Kidney tubule cell (primary cell): Measurements from ENCODE around the gene CRTC2.
"Not testable (repeated sequence)": the region's sequence is repeated elsewhere in the genome, so short reads cannot be mapped to it uniquely, and the experiment has no call there.

Experiments used
- DNase-seq: peaks from one replicate; pipeline ENCODE4 v3.0.0-alpha.2; 2018; ENCODE audit warnings: low spot score

Gene CRTC2

DNA sequence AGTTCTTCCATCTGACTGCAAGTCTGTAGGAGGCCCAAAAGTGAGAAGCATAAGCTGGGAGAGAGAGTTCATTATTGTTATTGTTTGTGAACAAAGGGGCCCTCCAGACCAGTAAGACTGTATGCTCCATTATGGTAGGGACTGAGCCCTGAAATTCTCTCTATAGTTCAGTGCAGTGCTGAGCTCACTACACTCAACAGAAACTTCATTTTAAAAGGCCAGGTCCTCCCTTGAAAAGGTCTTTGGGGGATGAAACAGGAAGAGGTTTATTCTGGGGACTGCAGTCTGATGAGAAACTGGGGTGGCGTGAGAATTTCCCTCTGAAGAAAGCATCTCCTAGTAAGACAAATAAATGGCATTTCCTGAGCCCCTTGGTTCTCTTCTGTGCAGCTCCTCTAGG, 30.2 kb downstream of the CRTC2 start:
- no peak for DNase-seq

GRCh38 chr1:153926405-153926804, 32.0 kb downstream of the CRTC2 start:
- no peak for DNase-seq

DNA sequence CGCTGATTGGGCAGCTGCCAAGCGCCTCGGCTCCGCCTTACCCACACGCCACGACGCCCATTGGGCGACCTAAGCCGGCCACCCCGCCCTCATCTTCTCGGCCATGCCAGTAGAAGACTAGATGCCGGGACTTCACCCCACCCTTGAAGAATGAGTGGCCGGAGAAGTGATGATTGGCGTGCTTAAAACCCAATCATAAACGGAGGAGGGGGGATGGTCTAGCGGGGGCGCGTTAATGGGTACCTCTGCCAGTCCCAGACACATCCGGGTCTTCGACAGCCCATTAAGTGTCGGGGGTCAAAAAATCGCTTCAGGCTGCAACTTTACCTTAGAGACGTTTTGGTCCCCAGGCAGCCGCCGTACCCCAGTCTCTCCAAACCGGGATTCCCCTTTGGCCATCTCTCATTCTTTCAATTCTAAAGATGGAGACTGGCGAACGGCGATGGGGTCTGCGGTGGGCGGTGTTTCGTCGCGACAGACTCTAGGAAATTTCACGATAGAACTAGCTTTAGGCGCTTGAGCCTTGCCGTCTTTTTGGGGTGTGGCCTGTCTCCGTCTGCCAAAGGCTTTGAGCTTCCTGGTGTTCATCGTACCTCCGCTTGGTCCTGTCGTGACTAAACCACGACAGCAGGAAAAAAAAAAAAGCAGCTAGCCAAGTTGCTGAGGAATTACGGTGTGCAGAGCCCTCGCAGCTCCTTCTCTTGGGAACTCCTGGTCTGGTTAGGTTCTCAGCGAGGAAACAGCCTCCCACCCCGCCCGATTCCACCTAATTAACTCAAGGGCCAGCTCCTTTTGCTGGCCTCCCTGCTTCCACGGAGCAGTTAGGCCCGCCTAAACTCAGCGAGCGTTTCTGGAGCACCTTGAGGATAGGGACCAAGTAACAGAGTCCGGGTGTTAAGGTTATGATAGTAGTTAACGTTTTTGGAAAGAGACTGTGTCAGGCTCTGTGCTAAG, 35.2 kb downstream of the CRTC2 start, which contains the start of gene GATAD2B:
Gene GATAD2B (minus strand): TSS at position 1 of the 954 bp plus-strand sequence. CDS start 94,625 bp downstream, outside the sequence.
- DNase-seq = peak; percentile 100

- peak; percentile 13 for DNase-seq
Observed at GRCh38 chr1:153922076-153922971, 36.1 kb downstream of the CRTC2 start.

DNA sequence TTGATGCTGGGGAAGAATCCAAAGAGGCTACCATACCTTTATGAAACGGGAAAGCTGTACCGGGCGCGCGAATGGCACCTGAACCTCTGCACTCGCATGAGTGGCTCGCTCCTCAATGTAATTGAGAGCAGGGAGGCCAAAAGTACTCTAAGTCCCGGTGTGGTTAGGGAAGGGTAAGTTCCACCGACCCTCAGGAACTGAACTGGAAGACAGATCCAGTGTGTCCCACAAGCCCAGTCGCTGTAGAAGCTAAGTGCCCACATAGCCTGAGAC, 36.7 kb downstream of the CRTC2 start:
- DNase-seq = peak; percentile 22

GRCh38 chr1:153921080-153921802, 37.2 kb downstream of the CRTC2 start:
- no peak for DNase-seq

- DNase-seq = peak; percentile 34
Observed at GRCh38 chr1:153919876-153920852, 38.2 kb downstream of the CRTC2 start.

- no peak for DNase-seq
Observed at GRCh38 chr1:153916297-153916696, 42.1 kb downstream of the CRTC2 start.

DNA sequence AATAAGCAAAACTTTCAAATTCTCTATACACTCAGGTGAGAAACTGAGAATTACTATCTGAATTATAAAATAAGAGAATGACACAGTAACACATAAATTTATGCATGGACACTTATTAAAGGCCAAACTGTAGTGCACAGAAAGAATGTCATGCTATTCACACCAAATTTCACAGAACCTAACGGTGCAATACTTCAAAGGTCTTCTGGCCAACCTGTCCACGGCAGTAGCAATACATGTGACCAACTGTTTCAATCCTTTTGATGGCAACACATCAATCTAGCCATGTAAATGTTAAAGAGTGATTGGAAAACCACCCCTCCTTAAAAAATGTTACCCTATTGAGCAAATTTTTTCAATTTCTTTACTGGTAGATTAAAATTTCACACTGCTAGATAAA, 46.1 kb downstream of the CRTC2 start:
- no peak for DNase-seq

- DNase-seq = not testable (repeated sequence)
Observed at GRCh38 chr1:153910560-153910959, 47.9 kb downstream of the CRTC2 start.

DNA sequence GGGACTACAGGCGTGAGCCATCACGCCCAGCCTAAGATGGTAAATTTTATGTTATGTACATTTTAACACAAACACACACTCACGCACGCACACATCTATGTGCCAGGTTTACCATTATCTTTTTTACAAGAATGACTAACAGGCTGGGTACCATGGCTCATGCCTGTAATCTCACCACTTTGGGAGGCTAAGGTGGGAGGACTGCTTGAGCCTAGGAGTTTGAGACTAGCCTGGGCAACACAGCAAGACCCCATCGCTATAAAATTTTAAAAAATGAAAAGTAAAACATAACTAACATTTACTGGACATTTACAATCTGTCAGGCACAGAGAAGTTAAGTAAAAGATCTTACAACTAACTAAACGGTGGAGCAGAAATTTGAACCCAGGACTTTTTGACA, 50.3 kb downstream of the CRTC2 start:
- no peak for DNase-seq

DNA sequence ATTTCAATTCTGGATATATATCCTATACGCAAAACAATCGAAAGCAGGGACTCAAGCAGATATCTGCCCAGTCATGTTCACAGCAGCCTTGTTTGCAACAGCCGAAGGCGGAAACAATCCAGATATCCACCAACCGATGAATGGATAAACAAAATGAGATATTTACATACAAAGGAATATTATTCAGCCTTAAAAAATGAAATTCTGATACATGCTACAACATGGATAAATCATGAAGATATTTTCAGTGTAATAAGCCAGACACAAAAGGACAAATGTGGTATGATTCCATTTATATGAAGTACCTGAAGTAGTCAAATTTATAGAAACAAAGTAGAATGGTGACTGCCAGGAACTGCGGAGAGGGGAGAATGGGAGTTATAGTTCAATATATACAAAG, 51.3 kb downstream of the CRTC2 start:
- DNase-seq = no peak

GRCh38 chr1:153906396-153906795, 52.0 kb downstream of the CRTC2 start:
- no peak for DNase-seq

DNA sequence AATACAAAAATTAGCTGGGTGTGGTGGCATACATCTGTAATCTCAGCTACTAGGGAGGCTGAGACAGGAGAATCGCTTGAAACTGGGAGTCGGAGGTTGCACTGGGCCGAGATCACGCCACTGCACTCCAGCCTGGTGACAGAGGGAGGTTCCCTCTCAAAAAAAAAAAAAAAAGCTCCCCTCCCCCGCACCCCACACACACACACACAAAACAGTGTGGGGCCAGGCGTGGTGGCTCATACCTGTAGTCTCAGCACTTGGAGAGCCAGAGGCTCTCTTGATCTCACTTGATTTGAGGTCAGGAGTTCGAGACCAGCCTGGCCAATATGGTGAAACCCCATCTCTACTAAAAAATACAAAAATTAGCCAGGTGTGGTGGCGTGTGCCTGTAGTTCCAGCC, 52.5 kb downstream of the CRTC2 start:
- DNase-seq = not testable (repeated sequence)

DNA sequence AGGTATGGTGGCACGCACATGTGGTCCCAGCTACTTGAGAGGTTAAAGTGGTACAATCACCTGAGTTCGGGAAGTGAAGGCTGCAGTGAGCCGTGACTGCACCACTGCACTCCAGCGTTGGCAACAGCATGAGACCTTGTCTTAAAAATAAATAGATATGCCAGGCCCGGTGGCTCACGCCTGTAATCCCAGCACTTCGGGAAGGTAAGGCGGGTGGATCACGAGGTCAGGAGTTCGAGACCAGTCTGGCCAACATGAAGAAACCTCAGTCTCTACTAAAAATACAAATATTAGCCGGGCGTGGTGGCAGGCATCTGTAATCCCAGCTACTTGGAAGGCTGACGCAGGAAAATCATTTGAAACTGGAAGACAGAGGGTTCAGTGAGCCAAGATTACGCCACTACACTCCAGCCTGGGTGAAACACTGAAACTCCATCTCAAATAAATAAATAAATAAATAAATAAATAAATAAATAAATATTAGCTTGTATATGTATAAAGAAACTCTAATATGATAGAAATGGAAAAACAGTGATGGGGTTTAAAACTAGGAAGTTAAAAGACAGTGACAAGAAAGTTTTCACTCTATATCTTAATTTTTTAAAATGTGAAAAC, 54.5 kb downstream of the CRTC2 start:
- no peak for DNase-seq

DNA sequence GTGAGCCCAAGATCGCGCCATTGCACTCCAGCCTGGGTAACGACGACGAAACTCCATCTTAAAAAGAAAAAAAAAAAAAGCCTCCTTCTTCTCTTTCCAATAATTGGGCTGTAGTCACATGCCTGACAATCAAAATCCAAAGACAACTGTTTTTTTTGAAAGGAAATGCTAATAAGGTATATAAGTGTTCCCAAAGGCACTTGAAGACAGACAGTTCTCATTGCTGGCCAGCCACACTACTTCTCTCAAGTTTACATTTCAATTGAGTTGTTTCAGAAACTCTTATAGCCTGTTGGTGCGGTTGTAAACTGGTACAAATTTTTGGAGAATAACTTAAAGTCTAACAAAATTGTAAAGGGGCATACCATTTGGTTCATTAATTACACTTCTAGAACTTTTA, 58.9 kb downstream of the CRTC2 start:
- DNase-seq = no peak
